GM19240 (cell line): ENCODE measurements around the gene PRR22.
"Not testable (repeated sequence)": the region's sequence is repeated elsewhere in the genome, so short reads cannot be mapped to it uniquely, and the experiment has no call there.

Source experiments
- DNase-seq: peaks from one replicate; pipeline ENCODE4 v3.0.0; 2011; ENCODE audit warnings: low spot score; ENCODE audit not compliant: insufficient read length

Gene PRR22

DNA sequence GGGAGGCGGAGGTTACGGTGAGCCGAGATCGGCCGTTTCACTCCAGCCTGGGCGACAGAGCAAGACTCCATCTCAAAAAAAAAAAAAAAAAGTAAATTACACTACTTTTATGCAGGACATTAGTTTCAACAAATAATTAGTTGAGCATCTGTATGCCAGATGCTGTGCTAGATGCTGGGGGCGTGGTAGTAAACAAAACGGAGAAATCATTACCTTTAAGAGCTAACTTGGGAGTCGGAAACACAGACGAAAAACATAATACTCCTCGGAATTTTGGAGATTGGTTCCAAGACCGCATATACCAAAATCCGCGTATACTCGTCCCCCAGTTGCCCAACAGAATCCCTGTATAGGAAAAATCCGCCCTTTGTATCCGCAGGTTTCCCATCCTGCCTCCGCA lies 7.7 kb upstream of the PRR22 start:
- DNase-seq, result no peak

DNA sequence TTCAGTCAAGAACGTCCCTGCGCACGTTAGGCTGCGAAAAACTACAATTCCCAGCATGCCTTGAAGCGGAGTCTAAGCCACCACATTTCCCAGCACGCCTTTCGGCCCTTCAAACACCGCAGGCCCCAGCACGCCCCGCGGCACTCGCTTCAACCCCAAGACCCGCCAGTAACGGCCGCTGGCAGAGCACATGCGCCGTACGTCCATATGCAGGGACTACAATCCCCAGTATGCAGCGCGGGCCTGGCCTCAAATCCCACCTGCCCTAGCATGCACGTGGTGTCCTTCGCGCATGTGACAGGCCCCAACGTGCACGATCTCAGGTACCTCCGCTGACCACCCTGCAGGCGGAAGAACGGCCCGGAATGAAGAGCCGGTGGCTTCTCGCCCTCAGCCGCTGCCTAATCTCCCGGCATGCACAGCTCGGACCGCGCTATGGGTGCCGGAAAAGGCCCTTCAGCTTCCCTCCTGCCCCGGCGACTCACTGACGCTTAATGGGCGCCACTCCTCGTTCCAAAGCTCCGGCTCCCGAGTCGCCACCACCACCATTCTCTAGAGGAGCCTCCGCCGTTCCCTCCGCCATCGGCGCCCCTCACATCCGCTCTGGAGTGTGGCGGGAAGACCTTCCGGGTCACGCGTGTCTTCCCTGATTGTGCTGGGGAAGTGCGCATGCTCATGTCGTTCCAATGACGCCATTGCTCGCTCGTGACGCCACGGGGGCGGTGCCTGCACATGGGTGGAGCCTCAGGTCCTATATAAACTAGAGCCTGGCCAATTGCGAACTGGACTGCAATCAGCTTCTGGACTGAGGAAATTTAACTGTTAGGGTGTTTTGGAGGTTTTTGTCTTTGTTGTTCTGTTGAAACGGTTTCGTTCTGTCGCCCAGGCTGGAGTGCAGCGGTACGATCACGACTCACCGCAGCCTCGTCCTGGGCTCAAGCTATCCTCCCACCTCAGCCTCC lies 6.3 kb upstream of the PRR22 start, which contains the start of gene DUS3L:
DUS3L (minus strand) TSS at position 605 of the 962 bp plus-strand sequence; CDS start at position 583, 22 bp downstream.
- DNase-seq, result peak; percentile 100

DNA sequence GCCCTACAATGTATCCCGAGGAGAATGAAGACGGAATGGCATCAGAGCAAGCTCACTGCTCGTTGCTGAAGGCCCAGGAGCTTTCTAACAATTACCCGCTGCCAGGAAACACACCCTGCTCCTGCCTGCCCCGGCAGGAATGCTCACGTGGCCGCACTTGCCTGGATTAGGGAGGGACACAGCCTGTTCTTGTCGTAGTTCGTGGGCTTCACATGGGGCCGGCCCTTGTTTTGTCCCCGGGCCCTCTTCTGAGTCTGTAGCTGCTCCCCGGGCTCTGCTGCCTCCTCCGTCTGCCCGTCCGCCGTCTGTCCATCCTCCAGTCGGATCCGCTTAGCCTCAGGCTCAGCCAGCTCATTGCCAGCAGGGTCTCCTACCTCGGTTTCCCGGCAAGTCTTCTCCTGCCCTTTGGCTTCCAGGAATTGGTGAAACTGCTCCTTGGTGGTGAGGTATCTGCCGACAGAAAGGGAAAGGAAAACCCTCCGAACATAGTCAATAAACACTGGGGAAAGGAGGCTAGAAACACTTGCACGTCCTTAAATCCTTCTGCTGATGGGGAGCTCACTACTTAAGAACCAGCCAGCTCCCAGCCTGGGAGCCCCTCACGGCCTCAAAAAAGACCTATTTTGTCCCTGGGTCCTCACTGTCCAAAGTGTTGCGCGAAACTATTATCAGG lies 5.5 kb upstream of the PRR22 start:
- DNase-seq, result no peak

DNA sequence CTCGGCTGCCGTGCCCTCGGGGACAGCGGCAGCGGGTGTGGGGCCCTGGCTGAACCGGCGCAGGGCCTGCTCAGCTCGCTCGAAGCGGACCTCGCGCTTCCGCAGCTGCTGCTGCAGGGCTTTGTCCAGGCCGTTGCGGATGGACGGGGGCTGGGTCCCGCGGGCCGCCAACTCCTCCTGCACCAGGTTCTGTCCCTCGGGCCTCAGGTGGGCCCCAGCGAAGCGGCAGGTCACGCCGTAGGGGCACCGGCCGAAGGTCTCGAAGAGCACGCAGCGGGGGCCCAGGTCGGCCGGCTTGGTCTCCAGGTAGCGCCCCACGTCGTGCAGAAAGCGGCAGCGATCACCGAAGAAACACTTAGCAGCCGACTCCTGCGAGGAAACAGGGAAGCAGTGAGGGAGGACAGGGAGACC lies 4.8 kb upstream of the PRR22 start:
- no peak for DNase-seq

DNA sequence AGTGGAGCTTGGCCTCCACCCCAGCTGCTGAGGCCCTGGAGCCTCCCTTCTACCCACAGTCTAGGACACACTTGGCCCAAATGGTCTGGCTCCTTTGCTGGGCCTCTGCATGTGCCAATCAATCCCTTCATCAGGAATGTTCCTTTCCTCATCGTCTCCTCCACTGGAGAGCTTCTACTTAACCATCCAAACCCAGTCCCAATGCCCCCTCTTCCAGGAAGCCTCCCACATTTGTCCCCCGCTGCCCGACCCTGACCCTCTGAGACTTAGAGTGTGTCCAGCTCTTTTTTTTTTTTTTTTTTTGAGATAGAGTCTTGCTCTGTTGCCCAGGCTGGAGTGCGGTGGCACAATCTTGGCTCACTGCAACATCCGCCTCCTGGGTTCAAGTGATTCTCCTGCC lies 3.9 kb upstream of the PRR22 start:
- no peak for DNase-seq

DNA sequence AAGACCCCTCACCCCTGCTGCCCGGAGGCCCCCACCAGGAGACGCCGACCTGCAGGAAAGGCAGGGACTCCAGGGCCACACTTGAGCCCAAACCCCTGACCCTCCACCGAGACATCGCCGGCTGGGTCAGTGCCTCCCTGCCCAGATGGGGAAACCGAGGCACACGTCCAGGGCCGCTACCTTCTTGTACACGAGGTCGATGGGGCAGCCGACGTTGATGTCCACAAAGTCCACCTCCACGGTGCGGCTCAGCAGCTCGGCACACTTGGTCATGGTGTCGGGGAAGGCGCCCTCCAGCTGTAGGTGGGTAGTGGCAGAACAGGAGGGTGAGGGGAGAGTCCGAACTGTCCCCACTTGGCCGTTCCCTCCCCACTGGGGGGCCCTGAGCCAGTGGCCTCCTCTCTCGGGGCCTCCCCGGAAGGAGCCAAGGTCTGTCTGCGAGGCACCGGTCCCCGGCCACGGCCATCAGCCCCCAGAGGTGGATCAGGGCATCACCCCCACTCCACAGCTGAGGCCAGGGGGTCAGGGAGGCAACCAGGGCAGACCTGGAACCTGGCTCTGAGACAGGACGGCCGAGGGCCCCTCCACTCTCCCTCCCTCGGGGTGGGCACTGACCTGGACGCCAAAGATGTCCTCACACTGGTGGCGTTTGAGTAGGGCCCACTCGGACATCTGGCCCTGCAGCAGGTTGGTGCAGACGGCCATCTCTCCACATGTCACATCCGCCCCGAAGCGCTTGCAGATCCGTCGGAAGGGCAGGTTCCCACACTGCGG lies 3.0 kb upstream of the PRR22 start:
- DNase-seq, result no peak

DNA sequence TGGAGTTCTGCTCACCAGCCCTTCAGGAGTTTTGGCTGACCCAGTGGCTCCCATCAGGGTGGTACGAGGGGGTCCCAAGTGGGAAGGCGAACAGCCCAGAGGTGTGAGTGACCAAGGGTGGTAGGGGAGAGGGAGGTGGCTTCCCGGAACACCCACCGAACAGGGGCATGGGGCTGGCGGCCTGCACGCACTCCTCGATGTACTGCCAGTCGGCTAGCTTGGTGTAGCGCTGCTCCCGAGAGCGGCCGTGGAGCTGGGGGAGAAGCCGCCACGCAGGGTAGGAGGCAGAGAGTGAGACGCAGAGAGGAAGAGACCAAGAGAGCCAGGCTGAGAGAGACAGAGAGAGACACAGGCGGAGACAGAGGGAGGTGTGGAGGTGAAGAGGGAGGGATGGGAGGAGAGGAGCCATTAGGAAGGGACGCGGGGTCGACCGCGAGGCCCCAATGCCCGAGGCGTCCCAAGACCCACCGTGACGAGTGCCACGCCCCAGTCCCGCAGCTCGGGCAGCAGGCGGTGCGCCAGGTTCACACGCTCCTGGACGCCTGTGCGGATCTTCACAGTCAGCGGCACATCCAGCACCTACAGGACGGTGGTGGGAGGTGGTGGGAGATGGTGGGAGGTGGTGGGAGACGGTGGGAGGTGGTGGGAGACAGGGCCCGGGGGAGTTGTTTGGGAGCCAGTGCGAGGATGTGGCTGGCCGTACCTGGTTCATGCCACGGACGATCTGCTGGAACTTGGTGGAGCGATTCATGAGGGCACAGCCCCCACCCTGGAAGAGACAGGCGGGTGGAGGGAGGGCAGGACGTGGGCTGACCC lies 2.3 kb upstream of the PRR22 start:
- no peak for DNase-seq

DNA sequence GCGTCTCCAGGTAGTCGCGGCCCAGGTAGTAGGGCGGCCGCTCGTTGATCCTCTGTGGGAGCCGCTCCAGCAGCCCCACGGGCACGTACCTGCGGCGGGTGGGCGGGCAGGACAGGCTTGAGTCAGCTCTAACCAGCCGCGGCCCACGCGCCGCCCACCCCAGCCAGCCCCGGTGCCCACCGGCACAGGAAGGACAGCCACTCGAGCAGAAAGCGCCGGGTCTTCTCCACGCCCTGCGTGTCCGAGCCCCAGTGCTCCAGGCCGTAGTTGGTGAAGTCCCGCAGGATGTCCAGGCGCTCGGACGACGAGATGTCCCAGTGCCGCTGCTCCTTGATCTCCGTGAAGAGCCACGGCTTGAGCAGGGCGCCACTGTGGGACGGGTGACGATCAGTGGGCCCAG lies 877 bp upstream of the PRR22 start:
- no peak for DNase-seq

DNA sequence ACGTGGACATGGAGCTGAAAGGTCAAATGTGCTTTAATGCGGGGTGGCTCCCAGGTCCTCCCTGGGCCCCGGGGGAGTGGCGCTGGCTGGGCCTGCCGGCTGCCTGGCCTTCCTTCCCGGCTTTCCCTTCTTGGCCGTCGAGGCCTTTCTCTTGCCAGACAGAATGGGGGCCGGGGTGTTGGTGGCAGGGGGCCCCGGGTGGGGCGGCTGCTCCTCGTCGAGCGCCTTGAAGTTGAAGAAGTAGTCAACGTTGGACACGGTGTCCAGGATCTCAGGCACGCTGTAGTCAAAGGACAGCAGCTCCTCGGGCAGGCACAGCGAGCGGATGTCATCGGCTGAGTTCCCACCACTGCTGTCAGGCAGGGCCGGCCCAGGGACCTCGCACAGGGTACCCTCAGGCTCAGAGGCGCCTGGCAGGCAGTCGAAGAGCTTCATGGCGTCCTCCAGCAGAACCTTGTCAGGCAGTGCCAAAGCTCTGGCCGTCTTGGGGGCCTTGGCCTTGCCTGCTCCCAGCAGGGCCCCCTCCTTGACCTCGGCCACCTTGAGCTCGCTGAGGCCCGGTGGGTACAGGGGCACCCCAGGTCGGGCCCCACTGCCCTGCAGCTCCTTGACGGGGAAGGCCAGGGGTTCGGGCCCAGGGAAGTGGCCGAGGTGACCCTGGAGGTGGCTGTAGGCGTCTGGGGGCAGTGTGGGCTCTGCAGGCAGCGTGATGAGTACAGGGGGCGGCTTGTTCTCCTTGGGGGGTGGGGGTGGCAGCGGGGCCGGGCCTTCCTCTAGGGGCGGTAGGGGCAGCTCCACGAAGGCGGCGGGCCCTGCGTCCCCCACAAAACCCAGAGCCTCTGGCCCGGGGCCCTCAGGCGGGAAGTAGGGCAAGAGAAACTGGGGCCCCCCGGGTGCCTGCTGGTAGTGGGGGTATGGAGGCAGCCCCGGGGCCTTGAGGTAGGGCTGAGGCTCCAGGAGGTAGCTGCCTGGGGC lies 1.3 kb downstream of the PRR22 start:
- no peak for DNase-seq

DNA sequence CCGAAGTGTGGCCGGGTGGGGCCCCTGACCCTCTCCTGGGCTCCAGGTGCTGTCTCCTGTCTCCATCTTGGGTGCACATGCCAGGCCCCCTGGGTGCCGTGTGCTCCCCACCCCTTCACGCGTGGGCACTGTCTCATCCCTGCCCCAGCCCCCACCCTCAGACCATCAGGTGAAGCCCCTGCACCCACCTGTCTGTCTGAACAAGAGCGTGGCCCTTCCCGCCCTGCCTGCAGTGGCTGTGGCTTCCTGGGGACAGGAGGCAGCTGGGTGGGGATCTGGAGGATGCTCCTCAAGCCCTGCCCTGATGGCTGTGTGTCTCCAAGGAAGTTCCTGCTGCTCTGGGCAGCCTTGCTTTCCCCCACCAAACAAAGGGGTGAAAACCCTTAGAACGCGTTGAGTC lies 2.2 kb downstream of the PRR22 start:
- DNase-seq, result no peak

DNA sequence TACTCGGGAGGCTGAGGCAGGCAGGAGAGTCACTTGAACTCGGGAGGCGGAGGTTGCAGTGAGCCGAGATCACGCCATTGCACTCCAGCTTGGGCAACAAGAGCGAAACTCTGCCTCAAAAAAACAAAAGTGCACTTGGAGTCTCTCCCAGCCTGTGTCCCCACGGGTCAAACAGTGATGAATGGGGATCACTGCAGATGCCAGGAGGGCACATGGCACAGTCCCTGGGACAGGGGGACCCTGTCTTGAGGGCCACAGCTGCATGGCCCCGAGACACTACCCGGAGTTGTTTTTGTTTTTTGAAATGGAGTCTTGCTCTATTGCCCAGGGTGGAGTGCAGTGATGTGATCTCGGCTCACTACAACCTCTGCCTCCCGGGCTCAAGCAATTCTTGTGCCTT lies 3.6 kb downstream of the PRR22 start:
- not testable (repeated sequence) for DNase-seq

DNA sequence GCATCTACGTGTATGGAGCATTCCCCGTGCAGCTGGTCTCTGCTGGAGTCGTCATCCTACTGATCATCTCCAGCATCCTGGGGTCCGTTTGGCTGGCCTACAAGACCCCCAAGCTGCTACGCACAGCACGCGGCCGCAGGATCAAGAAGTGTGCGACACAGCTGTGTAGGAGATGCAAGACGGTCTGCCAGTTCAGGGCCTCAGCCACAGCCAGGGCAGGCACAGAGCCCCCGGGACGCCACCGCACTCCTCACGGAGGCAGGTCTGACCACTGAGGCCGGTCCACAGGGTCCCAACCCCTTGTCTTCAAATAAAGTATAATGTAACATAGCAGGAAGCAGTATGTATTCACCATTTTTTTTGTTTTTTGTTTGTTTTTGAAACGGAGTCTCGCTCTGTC lies 6.1 kb downstream of the PRR22 start:
- no peak for DNase-seq

DNA sequence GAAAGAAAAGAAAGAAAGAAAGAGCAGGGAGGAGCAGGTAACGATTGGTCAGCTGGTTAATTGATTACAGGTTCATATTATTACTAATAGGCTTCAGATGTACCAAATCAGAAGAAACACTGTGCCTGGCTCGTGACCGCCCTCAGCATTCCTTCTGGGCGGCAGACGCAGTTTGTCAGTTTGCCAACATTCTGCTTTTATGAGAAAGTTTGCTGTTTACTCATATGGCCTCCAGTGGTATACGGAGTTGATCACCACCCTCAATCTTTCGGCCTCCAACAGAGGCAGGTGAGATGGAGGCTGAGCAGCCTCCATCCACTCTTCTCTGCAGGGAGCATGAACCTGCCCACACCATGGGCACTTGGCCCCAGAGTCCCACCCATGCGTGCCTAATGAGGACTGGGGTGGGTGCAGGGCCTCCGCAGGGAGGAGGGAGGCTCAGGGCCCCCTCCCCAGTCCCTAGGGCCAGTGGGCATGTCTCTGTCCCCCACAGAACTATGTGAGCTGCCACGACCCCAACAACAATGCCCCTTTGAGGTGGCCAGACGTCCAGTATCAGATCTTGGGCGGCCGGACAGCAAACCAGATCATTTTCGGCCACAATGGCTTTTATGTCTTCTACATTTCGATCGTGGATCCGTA lies 8.8 kb downstream of the PRR22 start:
- no peak for DNase-seq

DNA sequence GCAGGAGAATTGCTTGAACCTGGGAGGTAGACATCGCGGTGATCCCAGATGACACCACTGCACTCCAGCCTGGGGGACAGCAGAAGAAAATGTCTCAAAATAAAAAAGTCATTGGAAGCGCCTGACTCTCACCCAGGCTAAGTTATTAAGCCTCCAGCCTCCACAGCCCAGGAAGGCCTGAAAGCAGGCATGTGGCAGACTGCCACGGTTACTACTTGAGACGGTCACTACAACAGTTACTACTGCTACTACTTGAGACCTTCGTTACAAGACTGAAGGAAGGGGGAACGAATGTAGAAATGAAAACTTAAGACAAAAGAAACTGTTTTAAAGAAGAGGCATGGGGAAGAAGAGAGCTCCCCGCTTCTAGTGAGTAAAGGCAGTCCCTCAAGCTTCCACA lies 9.6 kb downstream of the PRR22 start:
- no peak for DNase-seq

DNA sequence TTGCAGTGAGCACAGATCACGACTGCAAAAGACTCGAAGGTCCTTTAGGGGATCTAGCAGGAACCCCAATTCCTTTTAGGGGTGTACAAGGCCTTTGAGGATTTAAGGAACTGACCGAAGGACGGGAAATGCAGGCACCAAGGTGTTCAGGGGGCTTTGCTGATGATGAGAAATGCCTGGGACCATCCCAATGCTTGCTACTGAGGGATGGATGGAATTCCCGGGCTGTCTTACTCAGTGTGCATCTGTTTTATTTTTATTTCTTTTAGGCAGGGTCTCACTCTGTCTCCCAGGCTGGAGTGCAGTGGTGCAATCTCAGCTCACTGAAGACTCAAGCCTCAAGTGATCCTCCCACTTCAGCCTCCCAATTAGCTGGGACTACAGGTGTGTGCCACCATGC lies 11.3 kb downstream of the PRR22 start:
- DNase-seq, result no peak

DNA sequence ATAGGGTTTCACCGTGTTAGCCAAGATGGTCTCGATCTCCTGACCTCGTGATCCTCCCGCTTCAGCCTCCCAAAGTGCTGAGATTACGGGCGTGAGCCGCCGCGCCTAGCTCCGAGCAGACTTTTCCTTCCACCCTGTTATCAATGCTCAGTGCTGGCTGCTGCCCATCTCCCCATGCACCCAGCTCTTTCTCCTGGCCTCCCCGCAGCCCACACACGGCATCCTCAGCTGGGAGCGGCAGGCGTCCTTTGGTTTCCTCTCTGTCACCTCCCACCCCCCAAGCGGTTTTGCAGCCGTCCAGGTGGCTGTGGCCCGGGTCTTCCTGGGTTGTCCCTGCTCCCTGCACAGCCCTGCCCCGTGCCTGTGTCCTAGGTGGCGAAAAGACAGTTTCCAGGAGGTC lies 12.1 kb downstream of the PRR22 start:
- DNase-seq, result no peak

DNA sequence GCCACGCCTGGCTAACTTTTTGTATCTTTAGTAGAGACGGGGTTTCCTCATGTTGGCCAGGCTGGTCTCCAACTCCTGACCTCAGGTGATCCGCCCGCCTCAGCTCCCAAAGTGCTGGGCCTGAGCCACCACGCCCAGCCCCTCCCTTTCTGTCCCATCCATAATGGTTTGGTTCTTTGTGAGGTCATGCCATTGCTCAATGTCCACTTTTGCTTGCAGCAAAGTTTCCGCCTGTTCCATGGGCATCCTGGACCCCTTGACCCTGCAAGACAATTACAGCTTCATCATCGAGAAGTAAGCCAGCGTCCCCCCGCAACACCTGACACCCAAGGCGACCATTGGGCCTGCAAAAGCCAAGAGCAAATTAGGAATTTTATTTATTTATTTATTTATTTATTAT lies 16.6 kb downstream of the PRR22 start:
- no peak for DNase-seq

DNA sequence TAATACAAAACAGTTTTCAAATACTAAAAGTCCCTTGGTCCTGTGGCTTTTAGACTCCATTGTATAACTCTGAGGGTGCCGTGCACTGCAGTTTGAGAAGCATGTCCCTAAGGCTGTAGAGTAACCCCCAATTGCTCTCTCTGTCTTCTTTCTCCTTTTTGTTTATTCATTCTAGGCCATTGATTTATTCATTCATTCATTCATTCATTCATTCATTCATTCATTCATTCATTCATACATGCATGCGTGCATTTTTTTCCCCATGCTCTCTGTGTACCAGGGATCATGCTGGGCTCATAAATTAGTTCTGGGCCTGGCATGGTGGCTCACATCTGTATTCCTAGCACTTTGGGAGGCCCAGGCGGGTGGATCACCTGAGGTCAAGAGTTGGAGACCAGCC lies 19.3 kb downstream of the PRR22 start:
- DNase-seq, result no peak

DNA sequence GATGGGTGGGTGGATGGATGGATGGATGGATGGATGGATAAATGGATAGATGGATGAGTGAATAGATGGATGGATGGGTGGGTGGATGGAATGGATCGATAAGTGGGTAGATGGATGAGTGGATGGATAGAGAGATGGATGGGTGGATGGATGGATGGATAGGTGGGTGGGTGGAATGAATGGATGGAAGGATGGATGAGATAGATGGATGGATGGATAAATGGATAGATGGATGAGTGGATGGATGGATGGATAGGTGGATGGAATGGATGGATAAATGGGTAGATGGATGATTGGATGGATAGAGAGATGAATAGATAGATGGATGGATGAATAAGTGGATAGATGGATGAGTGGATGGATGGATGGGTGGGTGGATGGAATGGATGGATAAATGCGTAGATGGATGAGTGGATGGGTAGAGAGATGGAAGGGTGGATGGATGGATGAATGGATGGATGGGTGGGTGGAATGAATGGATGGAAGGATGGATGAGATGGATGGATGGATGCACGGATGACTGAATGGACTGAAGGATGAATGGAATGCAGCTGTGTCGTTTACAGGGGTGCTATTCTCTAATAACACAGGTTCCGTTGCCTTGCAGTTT lies 21.8 kb downstream of the PRR22 start:
- DNase-seq, result no peak
